ENCODE data around the gene CYB561D1. TPM values are rescaled to one million over a fixed set of nuclear protein-coding genes. Genes with fewer than 3 reads are reported as not detected.

The CYB561D1 gene
- total and polyA plus RNA-seq, 9 of the 15 experiments (the other 6 are each of a cell fraction or from before 2014, with no cell fraction given): 0.71 to 7.2 (median 3.5) TPM

DNA sequence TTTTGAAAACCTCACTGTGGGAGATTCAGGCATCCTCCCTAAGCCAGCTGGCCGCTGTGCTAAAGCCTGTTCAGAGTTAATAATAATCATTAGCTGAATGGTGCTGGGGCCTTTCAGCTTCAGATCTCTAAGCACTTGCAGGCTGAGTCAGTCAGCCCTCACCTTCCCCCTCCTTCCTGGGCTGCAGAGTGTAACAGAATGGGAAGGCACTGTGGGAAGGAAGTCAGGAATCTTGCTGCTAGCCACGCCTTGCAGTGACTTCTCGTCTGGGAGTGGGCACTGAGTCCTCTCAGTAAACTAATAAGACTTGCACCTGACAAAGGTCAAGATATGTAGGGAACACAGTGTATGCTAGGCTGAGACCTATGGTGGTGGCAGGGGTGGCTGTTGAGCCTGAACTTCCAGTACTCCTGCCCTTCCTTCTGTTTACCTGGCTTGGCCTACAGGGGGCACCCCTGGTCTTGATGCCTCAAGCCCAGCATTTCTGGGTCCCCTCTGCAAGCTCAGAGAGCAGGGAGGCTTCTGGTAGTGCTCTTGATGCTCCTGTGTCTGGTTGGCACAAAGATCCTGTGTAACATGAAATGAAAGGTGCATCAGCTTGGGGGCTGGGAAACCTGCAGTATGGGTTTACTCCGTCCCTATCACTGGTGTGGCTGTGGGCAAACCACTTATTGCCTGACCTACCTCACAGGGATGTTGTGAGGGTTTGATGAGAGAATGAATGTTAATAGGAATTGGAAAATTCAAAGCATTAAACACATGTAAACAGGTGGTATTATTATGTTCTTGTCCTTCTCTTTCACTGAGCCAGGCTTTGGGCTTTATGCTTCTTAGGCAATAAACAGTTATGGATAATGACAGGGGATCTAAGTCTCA, 6.0 kb downstream of the CYB561D1 start (continued):
- TF ChIP-seq FOXP1 (CRISPR knock-in tag; IDR thresholded peaks at IDR 0.05) (0 out of 2 replicates have a peak, but pooled peaks have one; percentile 30), SNIP1 (IDR thresholded peaks at IDR 0.05; ENCODE audit: low read depth) (no peak), RAD21 (CRISPR knock-in tag; conservative IDR thresholded peaks at IDR 0.05 in 1 of 2, IDR thresholded peaks at IDR 0.05 in 1 of 2) (peak; percentile 48 to 59), KDM2B (CRISPR knock-in tag; IDR thresholded peaks at IDR 0.05) (no peak), ZNF740 (CRISPR knock-in tag; IDR thresholded peaks at IDR 0.05) (no peak), ZNF740 (tag; IDR thresholded peaks at IDR 0.05) (no peak), SMC3 (conservative IDR thresholded peaks at IDR 0.05; ENCODE audit: insufficient read depth, low read depth, low read length) (0 out of 2 replicates have a peak, but pooled peaks have one; percentile 33), MTA1 (IDR thresholded peaks at IDR 0.05; ENCODE audit: borderline replicate concordance) (no peak), ZBTB11 (CRISPR knock-in tag; IDR thresholded peaks at IDR 0.05) (no peak), ZNF165 (CRISPR knock-in tag; IDR thresholded peaks at IDR 0.05; ENCODE audit: borderline replicate concordance) (no peak), EP300 (IDR thresholded peaks at IDR 0.05; ENCODE audit: low read length) (no peak), ZNF408 (CRISPR knock-in tag; IDR thresholded peaks at IDR 0.05; ENCODE audit: low read depth) (no peak), HEY1 (CRISPR knock-in tag; IDR thresholded peaks at IDR 0.05; ENCODE audit: borderline replicate concordance) (no peak), MTA3 (IDR thresholded peaks at IDR 0.05; ENCODE audit: borderline replicate concordance) (no peak), EGR1 (conservative IDR thresholded peaks at IDR 0.05) (no peak), HNRNPLL (IDR thresholded peaks at IDR 0.05; ENCODE audit: low read depth, low read length, poor library complexity, severe bottlenecking) (no peak), ZNF507 (tag; conservative IDR thresholded peaks at IDR 0.05) (no peak)
- TF ChIP-seq, protein P1, sequence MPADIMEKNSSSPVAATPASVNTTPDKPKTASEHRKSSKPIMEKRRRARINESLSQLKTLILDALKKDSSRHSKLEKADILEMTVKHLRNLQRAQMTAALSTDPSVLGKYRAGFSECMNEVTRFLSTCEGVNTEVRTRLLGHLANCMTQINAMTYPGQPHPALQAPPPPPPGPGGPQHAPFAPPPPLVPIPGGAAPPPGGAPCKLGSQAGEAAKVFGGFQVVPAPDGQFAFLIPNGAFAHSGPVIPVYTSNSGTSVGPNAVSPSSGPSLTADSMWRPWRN (IDR thresholded peaks at IDR 0.05; ENCODE audit: low read depth): no peak

Measured in K562 (cell line).